A549 (cell line): Measurements from ENCODE around the gene TMEM92. TPM values are rescaled to one million over a fixed set of nuclear protein-coding genes. Genes with fewer than 3 reads are reported as not detected.
A peak's percentile ranks its signal among the peaks of the same experiment; 100 is the strongest.

Experiments
- ATAC-seq, 2 experiments: fragments of 200-7000 bp in 1 of 2; fragments of >200 bp in 1 of 2; cut with Nextera tagmentation in 1 of 2; cut with Tn5 transposase in 1 of 2; 3 replicates each; pipeline versions ENCODE4 v1.8.0 to v1.9.1; 2018 to 2020; ENCODE audit warnings: mild to moderate bottlenecking in 1 of 2, moderate library complexity in 1 of 2
- CTCF ChIA-PET: fragments of 300-600 bp; sonication (Branson Sonifier 250); formaldehyde crosslinking; extraction: SDS; loops from one replicate; lab custom pipeline; 2021; ENCODE audit warnings: antibody characterized with exemption, inconsistent platforms; lab: Yijun Ruan, JAX
- POLR2A ChIA-PET: fragments of 350-600 bp; formaldehyde crosslinking; extraction: SDS; loops from one replicate; lab custom pipeline; 2021; ENCODE audit warnings: antibody characterized with exemption, inconsistent platforms; lab: Yijun Ruan, JAX
- DNase-seq, 2 experiments: peaks; one replicate each; pipeline versions ENCODE4 v3.0.0 to v3.0.0-alpha.2; 2011 to 2016; ENCODE audit warnings: low read depth in 1 of 2, low spot score in 1 of 2
- FAIRE-seq: peaks from 2 replicates; lab custom pipeline; 2011; peaks lifted over from hg19 to GRCh38; lab: Jason Lieb, UNC
- H3K27ac ChIP-seq, 2 experiments: fragments of >200 bp; sonication (Bioruptor Twin); formaldehyde crosslinking; 3 replicates each; pipeline ENCODE4 v1.5.1; 2016 to 2017
- H3K4me1 ChIP-seq: fragments of >200 bp; sonication (Bioruptor Twin); formaldehyde crosslinking; 3 replicates; pipeline ENCODE4 v1.6.1; 2016
- H3K4me2 ChIP-seq: fragments of >200 bp; sonication (Bioruptor Twin); formaldehyde crosslinking; 3 replicates; pipeline ENCODE4 v1.6.1; 2016
- H3K4me3 ChIP-seq: fragments of >200 bp; sonication (Bioruptor Twin); formaldehyde crosslinking; 3 replicates; pipeline ENCODE4 v1.5.1; 2016
- H3K9me3 ChIP-seq: fragments of >200 bp; sonication (Bioruptor Twin); formaldehyde crosslinking; 3 replicates; pipeline ENCODE4 v1.6.1; 2016
- CBX8 ChIP-seq: fragments of 200-600 bp; sonication (generic); IDR thresholded peaks from 2 replicates; pipeline ENCODE4 v1.6.1; 2016
- CHD2 ChIP-seq: fragments of 150-350 bp; IDR thresholded peaks from 2 replicates; pipeline ENCODE4 v1.6.1; 2014; ENCODE audit warnings: low read length; ENCODE audit not compliant: partially characterized antibody
- E2F6 ChIP-seq: IDR thresholded peaks from 2 replicates; pipeline ENCODE4 v1.6.1; 2012; ENCODE audit warnings: low read depth, borderline replicate concordance
- ELK1 ChIP-seq: fragments of 150-350 bp; IDR thresholded peaks from 2 replicates; pipeline ENCODE4 v1.6.1; 2014; ENCODE audit warnings: low read depth, mild to moderate bottlenecking, low read length
- ESRRA ChIP-seq: fragments of 150-350 bp; IDR thresholded peaks from 2 replicates; pipeline ENCODE4 v1.6.1; 2014; ENCODE audit warnings: mild to moderate bottlenecking, low read length, borderline replicate concordance
- FOXS1 ChIP-seq: fragments of 250-450 bp; sonication (Bioruptor Pico); IDR thresholded peaks from 2 replicates; pipeline ENCODE4 v1.5.0; 2020; ENCODE audit warnings: mild to moderate bottlenecking, moderate library complexity
- HES2 ChIP-seq: fragments of >200 bp; sonication (Bioruptor Twin); formaldehyde crosslinking; IDR thresholded peaks from 2 replicates; pipeline ENCODE4 v1.6.1; 2016
- HEYL ChIP-seq: fragments of 250-450 bp; sonication (Bioruptor Pico); IDR thresholded peaks from 2 replicates; pipeline ENCODE4 v1.8.0; 2021; ENCODE audit warnings: mild to moderate bottlenecking, moderate library complexity
- HOXB13 ChIP-seq: fragments of 250-450 bp; sonication (Bioruptor Pico); IDR thresholded peaks from 2 replicates; pipeline ENCODE4 v1.5.0; 2020; ENCODE audit warnings: low read depth, mild to moderate bottlenecking, moderate library complexity
- JUN ChIP-seq, 2 experiments: fragments of >200 bp; sonication (Bioruptor Twin); formaldehyde crosslinking; IDR thresholded peaks; 2 replicates in 1 of 2; 3 replicates in 1 of 2; pipeline ENCODE4 v1.6.1; 2016 to 2017
- MAX ChIP-seq: IDR thresholded peaks from 2 replicates; pipeline ENCODE4 v1.6.1; 2012
- NPAS2 ChIP-seq: fragments of 250-450 bp; sonication (Bioruptor Pico); IDR thresholded peaks from 2 replicates; pipeline ENCODE4 v1.8.0; 2022; ENCODE audit warnings: mild to moderate bottlenecking, moderate library complexity, borderline replicate concordance
- RARB ChIP-seq: fragments of 250-450 bp; sonication (Bioruptor Pico); IDR thresholded peaks from 2 replicates; pipeline ENCODE4 v1.8.0; 2021; ENCODE audit warnings: mild to moderate bottlenecking, moderate library complexity
- RCOR1 ChIP-seq: fragments of 150-350 bp; IDR thresholded peaks from 2 replicates; pipeline ENCODE4 v1.6.1; 2014; ENCODE audit warnings: antibody characterized with exemption, low read length, low read depth
- REST ChIP-seq: fragments of 200-600 bp; sonication (generic); IDR thresholded peaks from 2 replicates; pipeline ENCODE4 v1.6.1; 2016; ENCODE audit warnings: antibody characterized with exemption, mild to moderate bottlenecking, moderate library complexity
- RNF2 ChIP-seq: fragments of 200-600 bp; sonication (generic); IDR thresholded peaks from 2 replicates; pipeline ENCODE4 v1.6.1; 2016; ENCODE audit warnings: low read depth, mild to moderate bottlenecking, antibody characterized with exemption, moderate library complexity, borderline replicate concordance
- SREBF2 ChIP-seq: fragments of 450-650 bp; IDR thresholded peaks from 2 replicates; pipeline ENCODE4 v1.6.1; 2014; ENCODE audit warnings: mild to moderate bottlenecking, moderate library complexity
- ZC3H11A ChIP-seq: fragments of 450-650 bp; IDR thresholded peaks from 2 replicates; pipeline ENCODE4 v1.6.1; 2014; ENCODE audit warnings: antibody characterized with exemption, mild to moderate bottlenecking
- ZNF302 ChIP-seq: fragments of 250-450 bp; sonication (Bioruptor Pico); IDR thresholded peaks from 2 replicates; pipeline ENCODE4 v1.9.0; 2021; ENCODE audit warnings: inconsistent platforms, mild to moderate bottlenecking, moderate library complexity
- ZSCAN20 ChIP-seq: fragments of 250-450 bp; sonication (Bioruptor Pico); IDR thresholded peaks from 2 replicates; pipeline ENCODE4 v1.8.0; 2022; ENCODE audit warnings: mild to moderate bottlenecking, moderate library complexity
- WGBS: methylation state at CpG from one replicate; pipeline ENCODE4 v1.1.6; 2017; ENCODE audit errors: missing lambda C conversion rate; 5-methylcytosine and 5-hydroxymethylcytosine counted together
- polyA plus RNA-seq, 4 experiments: library from polyadenylated mRNA; depleted of rRNA in 3 of 4; stranded (reverse); fragments of >200 nt; fragmentation: RNase III in 1 of 4; extraction: RNeasy Plus Mini Kit Qiagen cat#74134 plus additional on column Dnase treatment in 1 of 4; gene quantifications; 2 replicates in 3 of 4; 3 replicates in 1 of 4; pipeline ENCODE4 v1.2.3, GENCODE V29; 2011 to 2017

The TMEM92 gene
- polyA plus RNA-seq, 2 of the 4 experiments (the other 2 are of a cell fraction), result 10.3 to 27.5 TPM

GRCh38 chr17:50272711-50273653, 1.3 kb upstream of the TMEM92 start (continued):
- TF ChIP-seq SREBF2 (no peak), ZNF302 (CRISPR knock-in tag) (no peak), HES2 (no peak), ELK1 (no peak)

GRCh38 chr17:50273654-50274040, 619 bp upstream of the TMEM92 start:
- TF ChIP-seq ZSCAN20 (CRISPR knock-in tag) (no peak), ESRRA (no peak), CBX8 (no peak), HOXB13 (CRISPR knock-in tag) (no peak), REST (no peak), HEYL (CRISPR knock-in tag) (no peak), NPAS2 (CRISPR knock-in tag) (no peak), HES2 (no peak), RNF2 (no peak), CHD2 (no peak), E2F6 (no peak), ZNF302 (CRISPR knock-in tag) (no peak), ZC3H11A (no peak)
- no peaks in the 10 kb centered on the region for H3K9me3 ChIP-seq
- FAIRE-seq (no peak), ATAC-seq (peak in 1 of 2 experiments; percentile 1; a peak in 2 of 6 replicates), DNase-seq (no peak)
- 33% methylated on average over 8 of the region's 8 CpGs for WGBS
- peak overlapping the region; percentile 94 for H3K4me2 ChIP-seq
- ChIA-PET CTCF (interaction anchor here (0.6 to 41.2 kb wide), 24 partner anchors 12 to 163 kb away, joined by 3 to 1256 read pairs (median 4); partner anchors contain the start of genes COL1A1 and LRRC59), POLR2A (interaction anchor here (2.1 to 2.6 kb wide), 2 partner anchors 15 to 73 kb away, joined by 12 to 24 read pairs; partner anchors contain the start of gene COL1A1)
- peaks cover 59% of the 10 kb centered on the region for H3K4me1 ChIP-seq
- peak overlapping the region; percentile 77 to 91 for H3K27ac ChIP-seq
- H3K4me3 ChIP-seq, result peak overlapping the region; percentile 51

- no peak for ATAC-seq
- Histone ChIP-seq H3K4me2 (peak overlapping the region; percentile 94), H3K9me3 (no peaks in the 10 kb centered on the region), H3K27ac (peak overlapping the region; percentile 77 to 91), H3K4me3 (peak overlapping the region; percentile 51), H3K4me1 (peaks cover 72% of the 10 kb centered on the region)
- ChIA-PET CTCF (interaction anchor here (0.8 to 41.2 kb wide), 13 partner anchors 8 to 164 kb away, joined by 3 to 1256 read pairs (median 7); partner anchors contain the start of genes COL1A1 and LRRC59), POLR2A (interaction anchor here (2.1 to 2.6 kb wide), 2 partner anchors 14 to 74 kb away, joined by 12 to 24 read pairs; partner anchors contain the start of gene COL1A1)
- TF ChIP-seq RARB, result no peak
- TF ChIP-seq MAX, result no peak
- no peak for TF ChIP-seq CBX8
- no peak for TF ChIP-seq HES2
- no peak for TF ChIP-seq FOXS1 (CRISPR knock-in tag)
- no peak for TF ChIP-seq RCOR1
- no peak for TF ChIP-seq ZSCAN20 (CRISPR knock-in tag)
- TF ChIP-seq JUN (IDR thresholded peaks at IDR 0.05), result no peak
- no peak for DNase-seq
- no peak for FAIRE-seq
- 41% methylated on average over 4 of the region's 4 CpGs for WGBS
These were observed 593 bp downstream of the TMEM92 start for GRCh38 chr17:50274897-50275221.
